ENCODE measurements around the gene SGCD. TPM values are rescaled to one million over a fixed set of nuclear protein-coding genes. Genes with fewer than 3 reads are reported as not detected.
A peak's percentile ranks its signal among the peaks of the same experiment; 100 is the strongest.

SGCD gene
- total RNA-seq, 4 donors from 2014 or later: 0.37 to 3.7 (median 2.4) TPM

DNA sequence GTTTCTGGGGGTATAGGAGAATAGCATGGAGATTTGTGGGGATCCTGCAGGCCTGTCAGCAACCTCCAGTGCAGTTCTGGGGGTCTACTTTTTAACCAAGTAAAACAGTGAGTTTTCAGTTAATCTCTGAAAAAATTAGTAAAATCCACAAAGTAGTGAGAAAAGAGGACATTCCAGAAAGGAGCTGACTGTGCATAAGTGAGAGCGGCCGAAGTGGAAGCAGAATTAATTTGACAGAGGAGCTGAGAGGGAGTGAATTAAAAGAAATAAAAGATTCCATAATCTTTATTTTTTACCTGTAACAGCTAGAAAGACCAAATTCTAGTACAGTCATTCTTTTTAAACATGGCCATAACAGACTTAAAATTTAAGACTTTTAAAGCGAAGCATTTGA is 149.2 kb downstream of the SGCD start:
- peaks cover 0 to 13% (median 6%) of the 10 kb centered on the region in 4 donors for H3K4me1 ChIP-seq
- no peak overlapping the region for H3K4me3 ChIP-seq
- WGBS, 2 donors (ENCODE audit: low coverage in 1 of 2): 72 to 86% methylated on average over 3 of the region's 3 CpGs
- no peaks in the 10 kb centered on the region for H3K27me3 ChIP-seq
- peak overlapping the region; percentile 13 to 60 (median 29) for H3K27ac ChIP-seq
- intact Hi-C loops (cut with DNase I; ENCODE audit: low total_unique reads): no loop called here
- H3K36me3 ChIP-seq: no peaks in the 10 kb centered on the region
- no peaks in the 10 kb centered on the region for H3K9me3 ChIP-seq
- no peak for DNase-seq
- TF ChIP-seq CTCF (IDR thresholded peaks at IDR 0.05) (no peak), POLR2A (IDR thresholded peaks at IDR 0.05) (no peak), POLR2AphosphoS5 (IDR thresholded peaks at IDR 0.05) (no peak), EP300 (IDR thresholded peaks at IDR 0.05; ENCODE audit: low read depth) (no peak)
- in situ Hi-C loops (cut with MboI; ENCODE audit: low pct_ligation_motif_present in 1 of 4, low pct_unique_long_range_greater_than_20kb in 1 of 4, low sequenced_read_pairs in 3 of 4): no loop called here

DNA sequence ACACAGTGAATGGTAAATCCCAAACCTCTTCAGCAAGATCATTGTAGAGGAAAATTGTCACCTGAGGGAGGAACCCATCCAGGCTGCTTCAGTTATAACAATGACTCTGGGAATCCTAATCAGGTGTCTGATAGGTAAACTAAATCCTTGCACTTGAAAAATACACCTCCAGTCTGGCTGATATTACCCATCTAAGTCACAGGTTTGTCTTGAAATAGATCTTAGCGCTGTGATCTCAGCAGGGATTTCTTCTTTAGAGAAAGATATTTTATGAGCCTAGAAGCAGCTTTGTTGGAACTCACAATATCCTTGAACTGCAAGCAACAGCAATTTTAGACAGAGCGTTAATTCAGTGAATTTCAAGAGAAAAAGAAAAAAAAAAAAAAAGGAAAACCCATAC is 149.7 kb downstream of the SGCD start:
- Histone ChIP-seq H3K4me1 (peaks cover 0 to 13% (median 6%) of the 10 kb centered on the region in 4 donors), H3K4me3 (no peak overlapping the region), H3K27me3 (no peaks in the 10 kb centered on the region), H3K36me3 (no peaks in the 10 kb centered on the region), H3K9me3 (no peaks in the 10 kb centered on the region), H3K27ac (peak overlapping the region in 2 of 4 donors; percentile 13 to 60)
- TF ChIP-seq EP300 (IDR thresholded peaks at IDR 0.05; ENCODE audit: low read depth): no peak
- no peak for TF ChIP-seq POLR2AphosphoS5 (IDR thresholded peaks at IDR 0.05)
- no peak for TF ChIP-seq POLR2A (IDR thresholded peaks at IDR 0.05)
- TF ChIP-seq CTCF (IDR thresholded peaks at IDR 0.05): no peak
- WGBS, 2 donors (ENCODE audit: low coverage in 1 of 2): 64 to 88% methylated on average over 2 of the region's 2 CpGs
- DNase-seq: no peak
- in situ Hi-C loops (cut with MboI; ENCODE audit: low pct_ligation_motif_present in 1 of 4, low pct_unique_long_range_greater_than_20kb in 1 of 4, low sequenced_read_pairs in 3 of 4) (no loop called here), intact Hi-C loops (cut with DNase I; ENCODE audit: low total_unique reads) (no loop called here)

DNA sequence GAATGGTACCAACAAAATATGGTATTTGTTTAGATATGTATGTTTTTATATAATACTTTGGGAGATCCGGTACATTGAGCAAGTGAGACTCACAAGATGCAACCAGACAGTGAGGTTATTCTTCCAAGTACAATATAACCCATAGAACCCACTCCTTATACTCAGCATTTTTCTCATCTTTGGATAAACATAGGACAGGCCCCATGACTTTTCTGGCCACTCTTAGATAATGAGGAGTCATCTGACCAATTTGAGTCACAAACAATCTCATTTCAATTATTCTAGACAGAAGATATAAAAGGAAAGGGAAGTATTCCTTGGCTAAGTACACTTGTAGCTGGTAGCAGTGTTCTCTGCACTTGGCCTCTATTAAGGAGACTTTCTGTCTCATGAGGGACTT is 150.2 kb downstream of the SGCD start:
- Histone ChIP-seq H3K4me3 (no peak overlapping the region), H3K27me3 (no peaks in the 10 kb centered on the region), H3K4me1 (peaks cover 0 to 13% (median 6%) of the 10 kb centered on the region in 4 donors), H3K27ac (no peak overlapping the region), H3K9me3 (no peaks in the 10 kb centered on the region), H3K36me3 (no peaks in the 10 kb centered on the region)
- WGBS, 2 donors (ENCODE audit: low coverage in 1 of 2): 79% methylated on average over 1 of the region's 1 CpG; no CpG with 5 or more reads in 1 of the 2 donors
- no peak for DNase-seq
- TF ChIP-seq EP300 (IDR thresholded peaks at IDR 0.05; ENCODE audit: low read depth) (no peak), POLR2AphosphoS5 (IDR thresholded peaks at IDR 0.05) (no peak), CTCF (IDR thresholded peaks at IDR 0.05) (no peak), POLR2A (IDR thresholded peaks at IDR 0.05) (no peak)
- intact Hi-C loops (cut with DNase I; ENCODE audit: low total_unique reads): no loop called here
- in situ Hi-C loops (cut with MboI; ENCODE audit: low pct_ligation_motif_present in 1 of 4, low pct_unique_long_range_greater_than_20kb in 1 of 4, low sequenced_read_pairs in 3 of 4): no loop called here

- Histone ChIP-seq H3K36me3 (no peaks in the 10 kb centered on the region), H3K4me3 (no peak overlapping the region), H3K27me3 (no peaks in the 10 kb centered on the region), H3K9me3 (no peaks in the 10 kb centered on the region), H3K27ac (no peak overlapping the region), H3K4me1 (peaks cover 0 to 6% (median under 1%) of the 10 kb centered on the region in 4 donors)
- in situ Hi-C loops (cut with MboI; ENCODE audit: low pct_ligation_motif_present in 1 of 4, low pct_unique_long_range_greater_than_20kb in 1 of 4, low sequenced_read_pairs in 3 of 4): no loop called here
- WGBS, 2 donors (ENCODE audit: low coverage in 1 of 2): 94% methylated on average over 1 of the region's 1 CpG; no CpG with 5 or more reads in 1 of the 2 donors
- DNase-seq: no peak
- intact Hi-C loops (cut with DNase I; ENCODE audit: low total_unique reads): no loop called here
- TF ChIP-seq EP300 (IDR thresholded peaks at IDR 0.05; ENCODE audit: low read depth): no peak
- TF ChIP-seq POLR2AphosphoS5 (IDR thresholded peaks at IDR 0.05): peak in 2 of 3 donors; percentile 40 to 42
- no peak for TF ChIP-seq CTCF (IDR thresholded peaks at IDR 0.05)
Observed at GRCh38 chr5:156479849-156480248, 152.9 kb downstream of the SGCD start.

All from transverse colon (tissue), 4 donors.